ENCODE measurements around the gene PIGS.

PIGS gene

DNA sequence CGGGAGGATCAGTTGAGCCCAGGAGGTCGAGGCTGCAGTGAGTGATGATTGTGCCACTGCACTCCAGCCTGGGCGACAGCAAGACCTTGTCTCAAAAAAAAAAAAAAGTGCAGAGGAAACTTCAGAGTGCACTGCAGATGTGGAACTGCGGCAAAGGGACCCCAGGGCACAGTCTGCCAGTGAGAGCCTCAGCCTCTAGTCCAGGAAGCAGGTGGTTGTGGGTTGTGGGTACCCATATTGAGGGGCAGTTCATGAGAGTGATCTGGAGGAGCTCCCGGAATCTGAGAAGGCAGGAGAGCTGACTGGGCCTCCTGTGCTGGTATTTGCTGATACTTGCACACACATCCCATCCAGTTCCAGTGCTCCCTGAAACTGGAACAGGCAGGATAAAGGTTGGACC is 52.1 kb downstream of the PIGS start:
- DNase-seq (ENCODE audit: low read depth in 1 of 2, low spot score in 1 of 2) = peak in 1 of 2 experiments; percentile 16
- no peaks in the 10 kb centered on the region for H3K27me3 ChIP-seq (ENCODE audit: insufficient read depth, poor library complexity, severe bottlenecking)
- no peak overlapping the region for H3K27ac ChIP-seq (replicated peaks)
- TF ChIP-seq SPI1 (IDR thresholded peaks at IDR 0.05; ENCODE audit: borderline replicate concordance, low read depth) = no peak
- TF ChIP-seq POLR2AphosphoS5 (IDR thresholded peaks at IDR 0.05; ENCODE audit: low read depth) = no peak
- TF ChIP-seq, protein P1, sequence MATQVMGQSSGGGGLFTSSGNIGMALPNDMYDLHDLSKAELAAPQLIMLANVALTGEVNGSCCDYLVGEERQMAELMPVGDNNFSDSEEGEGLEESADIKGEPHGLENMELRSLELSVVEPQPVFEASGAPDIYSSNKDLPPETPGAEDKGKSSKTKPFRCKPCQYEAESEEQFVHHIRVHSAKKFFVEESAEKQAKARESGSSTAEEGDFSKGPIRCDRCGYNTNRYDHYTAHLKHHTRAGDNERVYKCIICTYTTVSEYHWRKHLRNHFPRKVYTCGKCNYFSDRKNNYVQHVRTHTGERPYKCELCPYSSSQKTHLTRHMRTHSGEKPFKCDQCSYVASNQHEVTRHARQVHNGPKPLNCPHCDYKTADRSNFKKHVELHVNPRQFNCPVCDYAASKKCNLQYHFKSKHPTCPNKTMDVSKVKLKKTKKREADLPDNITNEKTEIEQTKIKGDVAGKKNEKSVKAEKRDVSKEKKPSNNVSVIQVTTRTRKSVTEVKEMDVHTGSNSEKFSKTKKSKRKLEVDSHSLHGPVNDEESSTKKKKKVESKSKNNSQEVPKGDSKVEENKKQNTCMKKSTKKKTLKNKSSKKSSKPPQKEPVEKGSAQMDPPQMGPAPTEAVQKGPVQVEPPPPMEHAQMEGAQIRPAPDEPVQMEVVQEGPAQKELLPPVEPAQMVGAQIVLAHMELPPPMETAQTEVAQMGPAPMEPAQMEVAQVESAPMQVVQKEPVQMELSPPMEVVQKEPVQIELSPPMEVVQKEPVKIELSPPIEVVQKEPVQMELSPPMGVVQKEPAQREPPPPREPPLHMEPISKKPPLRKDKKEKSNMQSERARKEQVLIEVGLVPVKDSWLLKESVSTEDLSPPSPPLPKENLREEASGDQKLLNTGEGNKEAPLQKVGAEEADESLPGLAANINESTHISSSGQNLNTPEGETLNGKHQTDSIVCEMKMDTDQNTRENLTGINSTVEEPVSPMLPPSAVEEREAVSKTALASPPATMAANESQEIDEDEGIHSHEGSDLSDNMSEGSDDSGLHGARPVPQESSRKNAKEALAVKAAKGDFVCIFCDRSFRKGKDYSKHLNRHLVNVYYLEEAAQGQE (IDR thresholded peaks at IDR 0.05; ENCODE audit: insufficient replicate concordance, low read depth) = no peak
- no peak overlapping the region for H3K4me3 ChIP-seq (replicated peaks; ENCODE audit: insufficient read depth, low read length)

DNA sequence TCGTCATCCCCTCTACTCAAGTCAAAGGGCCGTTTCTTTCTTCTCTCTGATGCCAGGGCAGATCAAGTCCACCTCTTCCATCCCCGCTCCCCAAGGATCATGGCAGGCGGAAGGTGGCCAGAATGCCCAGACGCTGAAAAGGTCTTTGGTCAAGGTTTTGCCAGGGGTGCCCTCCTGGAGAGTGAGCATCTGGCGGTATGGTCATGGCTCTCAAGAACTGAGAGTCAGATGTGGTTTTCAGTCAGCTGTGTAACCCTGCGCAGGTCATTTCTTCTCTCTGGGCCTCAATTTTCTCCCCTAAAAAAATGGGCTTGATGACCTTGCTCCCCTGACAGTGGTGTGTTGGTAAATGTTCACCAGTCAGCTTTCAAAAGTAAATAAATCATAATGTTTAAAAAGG is 52.7 kb downstream of the PIGS start:
- H3K27ac ChIP-seq (replicated peaks) = no peak overlapping the region
- TF ChIP-seq, protein P2, sequence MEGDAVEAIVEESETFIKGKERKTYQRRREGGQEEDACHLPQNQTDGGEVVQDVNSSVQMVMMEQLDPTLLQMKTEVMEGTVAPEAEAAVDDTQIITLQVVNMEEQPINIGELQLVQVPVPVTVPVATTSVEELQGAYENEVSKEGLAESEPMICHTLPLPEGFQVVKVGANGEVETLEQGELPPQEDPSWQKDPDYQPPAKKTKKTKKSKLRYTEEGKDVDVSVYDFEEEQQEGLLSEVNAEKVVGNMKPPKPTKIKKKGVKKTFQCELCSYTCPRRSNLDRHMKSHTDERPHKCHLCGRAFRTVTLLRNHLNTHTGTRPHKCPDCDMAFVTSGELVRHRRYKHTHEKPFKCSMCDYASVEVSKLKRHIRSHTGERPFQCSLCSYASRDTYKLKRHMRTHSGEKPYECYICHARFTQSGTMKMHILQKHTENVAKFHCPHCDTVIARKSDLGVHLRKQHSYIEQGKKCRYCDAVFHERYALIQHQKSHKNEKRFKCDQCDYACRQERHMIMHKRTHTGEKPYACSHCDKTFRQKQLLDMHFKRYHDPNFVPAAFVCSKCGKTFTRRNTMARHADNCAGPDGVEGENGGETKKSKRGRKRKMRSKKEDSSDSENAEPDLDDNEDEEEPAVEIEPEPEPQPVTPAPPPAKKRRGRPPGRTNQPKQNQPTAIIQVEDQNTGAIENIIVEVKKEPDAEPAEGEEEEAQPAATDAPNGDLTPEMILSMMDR (IDR thresholded peaks at IDR 0.05; ENCODE audit: insufficient read depth, low read length) = no peak
- no peak for TF ChIP-seq SPI1 (IDR thresholded peaks at IDR 0.05; ENCODE audit: borderline replicate concordance, low read depth)
- TF ChIP-seq, protein P1 (IDR thresholded peaks at IDR 0.05; ENCODE audit: insufficient replicate concordance, low read depth) = no peak
- no peak for TF ChIP-seq GABPA (IDR thresholded peaks at IDR 0.05; ENCODE audit: low read depth)
- no peak for TF ChIP-seq POLR2AphosphoS5 (IDR thresholded peaks at IDR 0.05; ENCODE audit: low read depth)
- no peak for DNase-seq (ENCODE audit: low read depth in 1 of 2, low spot score in 1 of 2)
- no peak overlapping the region for H3K4me3 ChIP-seq (replicated peaks; ENCODE audit: insufficient read depth, low read length)
- H3K27me3 ChIP-seq (ENCODE audit: insufficient read depth, poor library complexity, severe bottlenecking) = no peaks in the 10 kb centered on the region

DNA sequence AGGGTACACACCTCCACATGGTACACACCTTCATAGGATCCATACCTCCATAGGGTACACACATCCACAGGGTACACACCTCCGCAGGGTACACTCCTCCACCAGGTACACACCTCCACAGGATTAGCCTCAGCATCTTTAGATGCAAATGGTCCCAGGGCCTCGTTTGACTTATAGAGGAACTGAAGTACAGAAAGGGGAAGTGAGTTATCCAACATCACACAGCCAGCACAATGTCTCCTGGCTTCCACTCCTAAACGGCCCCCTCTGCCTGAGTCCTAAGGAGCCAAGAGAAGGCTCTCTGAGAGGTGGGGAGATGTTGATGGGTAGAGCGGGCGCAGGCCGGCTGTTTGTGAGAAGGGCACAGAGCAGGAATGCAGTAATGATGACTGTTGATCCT is 53.2 kb downstream of the PIGS start:
- H3K27me3 ChIP-seq (ENCODE audit: insufficient read depth, poor library complexity, severe bottlenecking) = peaks cover 2% of the 10 kb centered on the region
- H3K27ac ChIP-seq (replicated peaks) = no peak overlapping the region
- TF ChIP-seq GABPA (IDR thresholded peaks at IDR 0.05; ENCODE audit: low read depth) (no peak), SPI1 (IDR thresholded peaks at IDR 0.05; ENCODE audit: borderline replicate concordance, low read depth) (peak; percentile 99)
- H3K4me3 ChIP-seq (replicated peaks; ENCODE audit: insufficient read depth, low read length) = no peak overlapping the region
- DNase-seq (ENCODE audit: low read depth in 1 of 2, low spot score in 1 of 2) = peak in 1 of 2 experiments; percentile 40

DNA sequence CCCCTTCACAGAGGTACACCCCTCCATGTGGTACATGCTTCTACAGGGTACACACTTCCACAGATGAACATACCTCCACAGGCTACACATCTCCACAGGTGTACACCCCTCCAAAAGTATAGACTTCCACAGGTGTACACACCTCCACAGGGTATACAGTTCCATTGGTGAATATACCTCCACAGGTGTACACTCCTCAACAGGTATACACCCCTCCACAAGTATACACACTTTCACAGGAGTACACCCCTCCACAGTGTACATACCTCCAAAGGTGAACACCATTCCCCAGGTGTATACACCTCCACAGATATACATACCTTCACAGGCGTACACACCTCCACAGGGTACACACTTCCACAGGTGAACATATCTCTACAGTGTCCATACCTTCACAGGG is 55.8 kb downstream of the PIGS start:
- Histone ChIP-seq H3K4me3 (replicated peaks; ENCODE audit: insufficient read depth, low read length) (no peak overlapping the region), H3K27ac (replicated peaks) (no peak overlapping the region), H3K27me3 (ENCODE audit: insufficient read depth, poor library complexity, severe bottlenecking) (peaks cover 2% of the 10 kb centered on the region)
- no peak for DNase-seq (ENCODE audit: low read depth in 1 of 2, low spot score in 1 of 2)
- no peak for TF ChIP-seq SPI1 (IDR thresholded peaks at IDR 0.05; ENCODE audit: borderline replicate concordance, low read depth)
- TF ChIP-seq, protein P1 (IDR thresholded peaks at IDR 0.05; ENCODE audit: insufficient replicate concordance, low read depth) = no peak

DNA sequence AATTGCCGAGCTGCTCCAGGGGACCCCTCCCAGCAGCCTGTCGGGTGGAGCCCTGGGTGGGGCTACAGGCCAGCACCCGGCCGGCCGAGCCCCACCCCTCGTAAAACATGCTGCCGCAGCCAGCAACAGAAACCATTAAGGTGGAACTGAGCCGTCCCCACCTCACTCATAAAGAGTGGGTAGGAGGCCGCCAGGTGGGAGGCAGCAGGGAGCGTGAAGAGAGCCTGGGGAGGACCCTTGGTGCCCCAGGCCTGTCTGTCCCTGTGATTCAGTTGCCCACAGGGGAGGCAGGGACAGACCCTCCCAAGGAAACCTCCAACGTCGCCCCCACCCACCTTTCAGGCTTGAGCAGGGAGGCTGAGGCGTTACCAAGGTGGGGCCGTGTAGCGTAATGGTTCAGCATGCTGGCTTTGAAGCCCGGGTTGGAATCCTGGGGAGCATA is 56.7 kb downstream of the PIGS start:
- Histone ChIP-seq H3K27ac (replicated peaks) (no peak overlapping the region), H3K27me3 (ENCODE audit: insufficient read depth, poor library complexity, severe bottlenecking) (peaks cover 2% of the 10 kb centered on the region), H3K4me3 (replicated peaks; ENCODE audit: insufficient read depth, low read length) (no peak overlapping the region)
- DNase-seq (ENCODE audit: low read depth in 1 of 2, low spot score in 1 of 2) = no peak
- TF ChIP-seq, protein P2 (IDR thresholded peaks at IDR 0.05; ENCODE audit: insufficient read depth, low read length) = no peak
- no peak for TF ChIP-seq GABPA (IDR thresholded peaks at IDR 0.05; ENCODE audit: low read depth)
- TF ChIP-seq, protein P1 (IDR thresholded peaks at IDR 0.05; ENCODE audit: insufficient replicate concordance, low read depth) = no peak
- TF ChIP-seq SPI1 (IDR thresholded peaks at IDR 0.05; ENCODE audit: borderline replicate concordance, low read depth) = no peak
- TF ChIP-seq POLR2AphosphoS5 (IDR thresholded peaks at IDR 0.05; ENCODE audit: low read depth) = no peak
